Measurements from ENCODE around the gene STON1. TPM values are rescaled to one million over a fixed set of nuclear protein-coding genes. Genes with fewer than 3 reads are reported as not detected.

STON1 gene
- total RNA-seq, 4 donors from 2014 or later: 21.4 to 39.2 (median 27.1) TPM

GRCh38 chr2:48572816-48573215, 42.9 kb downstream of the STON1 start:
- 65 to 66% methylated on average over 3 to 5 of the region's 5 CpGs for WGBS, 2 donors (ENCODE audit: low coverage in 1 of 2)
- no peak overlapping the region for H3K4me3 ChIP-seq
- H3K27me3 ChIP-seq: no peaks in the 10 kb centered on the region
- TF ChIP-seq CTCF (IDR thresholded peaks at IDR 0.05): no peak
- H3K36me3 ChIP-seq: no peaks in the 10 kb centered on the region
- DNase-seq: no peak
- H3K9me3 ChIP-seq: no peaks in the 10 kb centered on the region
- intact Hi-C loops (cut with DNase I; ENCODE audit: low total_unique reads): no loop called here
- H3K27ac ChIP-seq: no peak overlapping the region
- no peaks in the 10 kb centered on the region for H3K4me1 ChIP-seq
- in situ Hi-C loops (cut with MboI; ENCODE audit: low pct_ligation_motif_present in 1 of 4, low pct_unique_long_range_greater_than_20kb in 1 of 4, low sequenced_read_pairs in 3 of 4): no loop called here

GRCh38 chr2:48574353-48575287, 44.7 kb downstream of the STON1 start:
- H3K27me3 ChIP-seq: no peaks in the 10 kb centered on the region
- H3K36me3 ChIP-seq: no peaks in the 10 kb centered on the region
- in situ Hi-C loops (cut with MboI; ENCODE audit: low pct_ligation_motif_present in 1 of 4, low pct_unique_long_range_greater_than_20kb in 1 of 4, low sequenced_read_pairs in 3 of 4) (no loop called here), intact Hi-C loops (cut with DNase I; ENCODE audit: low total_unique reads) (no loop called here)
- no peak overlapping the region for H3K4me3 ChIP-seq
- no peaks in the 10 kb centered on the region for H3K9me3 ChIP-seq
- TF ChIP-seq POLR2A (IDR thresholded peaks at IDR 0.05) (no peak), EP300 (IDR thresholded peaks at IDR 0.05; ENCODE audit: low read depth) (no peak)
- peaks cover 0 to 2% (median 0%) of the 10 kb centered on the region in 4 donors for H3K4me1 ChIP-seq
- WGBS, 2 donors (ENCODE audit: low coverage in 1 of 2): 47 to 74% methylated on average over 6 to 9 of the region's 9 CpGs
- DNase-seq: no peak
- no peak overlapping the region for H3K27ac ChIP-seq

- H3K4me3 ChIP-seq: no peak overlapping the region
- whole genome bisulfite sequencing, 2 donors (ENCODE audit: low coverage in 1 of 2): 74 to 89% methylated on average over 1 to 4 of the region's 4 CpGs
- no peak for DNase-seq
Measured at GRCh38 chr2:48578313-48578712, 48.4 kb downstream of the STON1 start.

DNA sequence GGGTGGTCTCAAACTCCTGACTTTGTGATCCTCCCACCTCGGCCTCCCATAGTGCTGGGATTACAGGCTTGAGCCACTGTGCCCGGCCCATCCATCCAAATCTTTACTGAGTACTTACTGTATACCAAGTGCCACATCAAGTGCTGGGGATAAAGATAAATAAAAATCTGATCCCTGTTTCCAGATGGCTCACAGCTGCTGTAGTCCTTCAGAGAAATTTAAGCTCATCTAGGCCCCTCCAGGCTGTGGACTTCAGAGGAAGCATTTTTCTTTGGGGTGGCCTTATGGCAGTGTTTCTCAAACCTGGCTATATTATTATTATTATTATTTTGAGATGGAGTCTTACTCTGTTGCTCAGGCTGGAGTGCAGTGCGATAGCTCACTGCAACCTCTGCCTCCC, 54.0 kb downstream of the STON1 start:
- Histone ChIP-seq H3K4me3 (no peak overlapping the region), H3K27ac (no peak overlapping the region), H3K9me3 (no peaks in the 10 kb centered on the region), H3K27me3 (no peaks in the 10 kb centered on the region), H3K4me1 (peaks cover 0 to 6% (median 3%) of the 10 kb centered on the region in 4 donors), H3K36me3 (no peaks in the 10 kb centered on the region)
- in situ Hi-C loops (cut with MboI; ENCODE audit: low pct_ligation_motif_present in 1 of 4, low pct_unique_long_range_greater_than_20kb in 1 of 4, low sequenced_read_pairs in 3 of 4) (no loop called here), intact Hi-C loops (cut with DNase I; ENCODE audit: low total_unique reads) (no loop called here)
- WGBS, 2 donors (ENCODE audit: low coverage in 1 of 2): 75 to 80% methylated on average over 1 to 3 of the region's 3 CpGs
- TF ChIP-seq CTCF (IDR thresholded peaks at IDR 0.05) (no peak), POLR2AphosphoS5 (IDR thresholded peaks at IDR 0.05) (no peak), EP300 (IDR thresholded peaks at IDR 0.05; ENCODE audit: low read depth) (no peak), POLR2A (IDR thresholded peaks at IDR 0.05) (no peak)
- no peak for DNase-seq

More at GRCh38 chr2:48578313-48578712, 48.4 kb downstream of the STON1 start:
- TF ChIP-seq CTCF (IDR thresholded peaks at IDR 0.05): no peak
- no peak for TF ChIP-seq POLR2A (IDR thresholded peaks at IDR 0.05)
- no peak for TF ChIP-seq POLR2AphosphoS5 (IDR thresholded peaks at IDR 0.05)
- no peak for TF ChIP-seq EP300 (IDR thresholded peaks at IDR 0.05; ENCODE audit: low read depth)
- H3K27me3 ChIP-seq: no peaks in the 10 kb centered on the region
- in situ Hi-C loops (cut with MboI; ENCODE audit: low pct_ligation_motif_present in 1 of 4, low pct_unique_long_range_greater_than_20kb in 1 of 4, low sequenced_read_pairs in 3 of 4) (no loop called here), intact Hi-C loops (cut with DNase I; ENCODE audit: low total_unique reads) (no loop called here)
- peaks cover 0 to 4% (median 3%) of the 10 kb centered on the region in 4 donors for H3K4me1 ChIP-seq
- no peaks in the 10 kb centered on the region for H3K36me3 ChIP-seq
- no peak overlapping the region for H3K27ac ChIP-seq
- no peaks in the 10 kb centered on the region for H3K9me3 ChIP-seq

All from transverse colon (tissue), 4 donors.